Ammon's horn (tissue), 1 donor: Measurements from ENCODE around the gene NOL9.

Source experiments
- DNase-seq: peaks from one replicate; pipeline ENCODE4 v3.0.0-alpha.2; 2016; ENCODE audit warnings: low spot score

NOL9 gene

DNA sequence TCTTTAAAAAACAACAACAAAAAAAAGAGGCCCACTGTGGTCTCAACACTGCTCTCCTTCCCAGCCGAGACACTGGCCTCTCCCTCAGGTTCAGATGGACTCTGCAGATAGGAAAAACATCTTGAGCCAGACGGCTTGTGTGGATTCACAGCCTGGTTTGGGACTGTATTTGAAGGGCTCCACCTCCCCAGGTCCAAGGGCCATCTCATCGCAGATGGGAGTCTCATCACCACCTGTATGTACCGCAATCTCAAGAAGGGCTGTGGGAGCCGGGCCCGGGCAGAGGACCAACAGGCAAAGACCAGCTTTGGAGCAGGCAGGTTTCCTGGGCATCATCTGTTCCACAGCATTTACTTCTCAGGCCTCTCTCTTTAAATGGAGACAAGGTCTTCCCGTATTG lies 35.7 kb upstream of the NOL9 start:
- DNase-seq, result no peak

DNA sequence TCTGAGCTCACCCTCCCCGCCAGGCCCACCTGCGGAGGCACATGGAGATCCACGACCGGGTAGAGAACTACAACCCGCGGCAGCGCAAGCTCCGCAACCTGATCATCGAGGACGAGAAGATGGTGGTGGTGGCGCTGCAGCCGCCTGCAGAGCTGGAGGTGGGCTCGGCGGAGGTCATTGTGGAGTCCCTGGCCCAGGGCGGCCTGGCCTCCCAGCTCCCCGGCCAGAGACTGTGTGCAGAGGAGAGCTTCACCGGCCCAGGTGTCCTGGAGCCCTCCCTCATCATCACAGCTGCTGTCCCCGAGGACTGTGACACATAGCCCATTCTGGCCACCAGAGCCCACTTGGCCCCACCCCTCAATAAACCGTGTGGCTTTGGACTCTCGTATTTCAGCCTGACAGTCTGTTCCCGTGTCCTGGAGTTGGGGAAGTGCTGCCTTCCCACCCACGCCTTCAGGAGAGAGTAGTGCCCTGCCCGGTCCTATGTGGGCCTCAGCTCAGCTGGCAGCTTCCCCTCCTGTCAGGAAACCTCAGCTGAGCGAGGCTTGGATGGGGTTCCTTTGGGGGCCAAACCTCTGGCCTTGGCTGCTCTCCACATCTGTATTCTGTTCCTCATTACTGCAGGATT lies 34.7 kb upstream of the NOL9 start:
- no peak for DNase-seq

DNA sequence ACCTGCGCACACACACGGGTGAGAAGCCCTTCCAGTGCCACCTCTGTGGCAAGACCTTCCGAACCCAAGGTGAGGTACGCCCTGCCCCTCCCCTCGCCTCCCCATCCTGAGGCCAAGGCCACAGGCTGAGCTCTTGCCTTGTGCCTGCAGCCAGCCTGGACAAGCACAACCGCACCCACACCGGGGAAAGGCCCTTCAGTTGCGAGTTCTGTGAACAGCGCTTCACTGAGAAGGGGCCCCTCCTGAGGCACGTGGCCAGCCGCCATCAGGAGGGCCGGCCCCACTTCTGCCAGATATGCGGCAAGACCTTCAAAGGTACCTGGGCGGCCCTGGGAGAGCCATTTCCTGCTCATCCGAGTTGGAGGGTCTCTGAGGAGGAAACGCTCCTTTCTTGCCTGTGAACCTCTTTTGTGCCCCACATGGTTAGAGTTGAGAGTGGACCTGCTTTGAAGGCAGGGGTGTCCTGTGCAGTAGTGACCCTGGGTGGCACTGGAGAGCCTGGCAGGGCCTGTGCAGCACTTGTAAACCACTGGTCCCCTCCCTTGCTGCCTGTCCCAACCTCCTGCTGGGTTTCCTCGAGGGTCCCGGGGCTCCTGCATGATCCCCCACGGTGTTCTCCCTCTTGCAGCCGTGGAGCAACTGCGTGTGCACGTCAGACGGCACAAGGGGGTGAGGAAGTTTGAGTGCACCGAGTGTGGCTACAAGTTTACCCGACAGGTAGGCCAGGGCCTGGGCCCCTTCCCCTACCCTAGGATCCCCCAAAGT lies 34.0 kb upstream of the NOL9 start:
- DNase-seq, result no peak

DNA sequence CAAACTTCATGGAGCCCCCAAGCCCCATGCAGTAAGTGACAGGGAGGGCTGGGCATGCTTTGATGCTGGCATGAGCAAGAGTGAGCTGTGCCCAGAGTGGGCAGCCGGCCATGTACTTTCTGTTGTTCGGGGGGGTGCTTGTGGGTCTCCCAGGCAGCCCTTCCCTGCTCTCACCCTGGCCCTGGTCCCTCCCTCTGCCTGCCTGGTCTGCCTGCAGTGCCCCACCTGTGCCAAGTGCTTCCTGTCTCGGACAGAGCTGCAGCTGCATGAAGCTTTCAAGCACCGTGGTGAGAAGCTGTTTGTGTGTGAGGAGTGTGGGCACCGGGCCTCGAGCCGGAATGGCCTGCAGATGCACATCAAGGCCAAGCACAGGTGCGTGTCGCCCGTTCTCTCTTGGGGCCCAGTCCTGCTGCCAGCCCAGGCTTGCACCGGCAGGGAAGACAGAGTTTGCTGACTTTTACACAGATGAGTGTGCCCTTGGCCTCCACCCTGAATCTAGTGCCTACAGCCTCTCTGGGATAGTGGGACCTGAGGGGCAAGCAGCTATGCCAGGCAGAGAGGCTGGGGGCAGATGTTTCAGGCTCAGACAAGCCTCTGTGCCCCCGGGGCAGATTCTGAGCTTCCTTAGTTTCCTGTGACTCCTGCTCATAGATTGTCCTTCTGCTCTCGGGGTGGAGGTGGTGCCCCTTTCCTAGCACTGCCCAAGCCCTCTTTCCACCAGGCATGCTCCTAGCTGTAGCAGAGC lies 33.1 kb upstream of the NOL9 start:
- DNase-seq, result peak; percentile 87

DNA sequence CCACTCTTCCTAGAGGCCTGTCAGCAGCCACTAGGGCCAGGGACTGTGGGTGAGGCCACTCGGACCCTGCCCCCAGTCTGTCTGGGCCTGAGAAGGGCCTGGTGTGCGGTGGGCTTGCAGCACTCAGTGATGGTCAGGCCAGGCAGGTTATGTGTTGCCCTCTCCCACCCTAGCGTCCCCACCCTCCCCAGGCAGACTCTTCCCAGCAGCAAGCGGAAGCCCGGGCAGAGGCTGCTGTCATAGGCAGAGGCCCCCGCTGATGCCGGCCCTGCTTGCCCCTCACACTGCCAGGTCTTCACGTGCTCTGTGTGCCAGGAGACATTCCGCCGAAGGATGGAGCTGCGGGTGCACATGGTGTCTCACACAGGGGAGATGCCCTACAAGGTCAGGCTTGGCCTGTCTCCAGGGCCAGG lies 32.1 kb upstream of the NOL9 start:
- no peak for DNase-seq

DNA sequence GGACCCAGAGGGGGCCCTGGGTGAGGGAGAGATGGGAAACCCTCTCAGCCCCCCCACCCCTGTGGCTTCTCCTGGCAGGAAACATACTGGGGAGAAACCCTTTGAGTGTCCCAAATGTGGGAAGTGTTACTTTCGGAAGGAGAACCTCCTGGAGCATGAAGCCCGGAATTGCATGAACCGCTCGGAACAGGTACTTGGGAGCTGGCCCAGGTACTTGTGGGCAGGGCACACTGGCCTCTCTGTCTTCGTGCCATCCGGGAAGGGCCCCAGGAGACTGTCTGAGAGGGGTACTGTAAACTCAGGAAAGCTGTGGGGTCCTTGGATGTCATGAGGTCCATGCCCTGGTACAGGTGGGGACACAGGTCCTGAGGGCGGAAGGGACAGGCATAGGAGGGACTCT lies 31.5 kb upstream of the NOL9 start:
- no peak for DNase-seq

DNA sequence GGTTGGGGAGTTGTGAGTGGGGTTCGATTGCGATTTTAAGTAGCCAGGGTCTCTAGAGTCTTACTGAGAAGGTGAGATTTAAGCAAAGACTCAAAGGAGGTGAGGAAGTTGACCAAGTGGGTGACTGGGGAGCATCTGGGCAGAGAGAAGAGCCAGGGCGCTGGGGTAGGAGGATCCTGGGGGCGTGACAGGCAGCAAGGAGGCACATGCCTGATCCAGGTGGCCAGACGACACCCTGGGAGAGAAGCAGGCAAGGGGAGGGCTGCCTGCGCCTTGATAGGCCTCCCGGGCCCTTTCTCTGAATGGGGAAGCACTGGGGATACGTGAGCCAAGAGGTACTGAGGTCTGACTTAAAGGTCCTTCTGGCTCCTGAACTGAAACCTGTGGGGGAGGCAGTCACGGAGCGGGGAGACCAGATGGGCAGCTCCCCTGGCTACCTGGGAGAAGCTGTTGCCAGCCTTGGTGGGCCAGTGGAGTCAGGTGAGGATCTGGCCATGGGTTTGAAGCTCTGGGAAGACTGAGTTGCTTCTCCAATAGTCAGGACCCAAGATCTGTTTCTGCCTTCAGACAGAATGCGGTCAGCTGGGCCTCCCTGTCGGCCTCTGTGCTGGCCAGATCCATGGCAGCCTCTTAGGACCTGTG lies 30.9 kb upstream of the NOL9 start:
- no peak for DNase-seq

DNA sequence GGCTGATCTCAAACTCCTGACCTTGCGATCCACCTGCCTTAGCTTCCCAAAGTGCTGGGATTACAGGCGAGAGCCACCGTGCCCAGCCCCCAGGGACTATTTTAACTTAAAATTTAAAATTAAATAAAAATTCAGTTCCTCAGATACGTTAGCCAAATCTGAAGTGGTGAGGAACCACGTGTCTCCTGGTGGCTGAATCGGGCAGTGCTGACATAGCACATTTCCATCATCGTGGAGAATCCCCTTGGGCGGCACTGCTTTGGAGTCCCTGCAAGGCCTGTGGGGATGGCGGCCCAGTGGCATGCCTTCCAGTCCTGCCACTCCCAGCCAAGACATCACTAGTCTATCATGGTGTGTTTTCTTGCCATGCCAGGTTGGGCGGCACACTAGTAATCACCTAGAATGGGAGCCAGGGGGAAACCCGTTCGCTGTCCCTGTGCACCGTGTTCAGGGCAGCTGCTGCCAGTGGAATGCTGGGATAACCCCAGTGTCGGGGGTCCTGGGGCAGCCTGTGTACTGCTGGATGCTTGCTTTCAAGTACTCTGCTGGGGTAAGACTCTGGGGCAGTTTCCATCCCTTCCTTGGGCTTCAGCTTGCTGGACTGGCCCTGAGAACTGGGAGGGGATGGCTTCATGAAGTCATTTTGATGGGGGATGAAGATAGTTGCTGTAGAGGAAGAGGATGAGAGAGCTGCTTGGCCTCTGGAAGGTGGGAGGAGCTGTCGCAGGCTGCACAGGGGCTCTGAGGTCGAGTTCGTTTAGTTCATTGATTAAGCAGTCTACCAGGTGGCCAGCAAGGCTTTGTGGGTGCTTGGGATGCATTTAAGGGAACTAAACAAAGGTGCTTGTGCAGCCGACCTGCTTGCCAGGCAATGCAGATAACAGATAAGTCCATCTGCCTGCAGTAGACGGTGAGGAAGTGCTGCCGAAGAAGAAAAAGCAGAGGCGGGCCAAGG lies 30.1 kb upstream of the NOL9 start:
- DNase-seq, result no peak

DNA sequence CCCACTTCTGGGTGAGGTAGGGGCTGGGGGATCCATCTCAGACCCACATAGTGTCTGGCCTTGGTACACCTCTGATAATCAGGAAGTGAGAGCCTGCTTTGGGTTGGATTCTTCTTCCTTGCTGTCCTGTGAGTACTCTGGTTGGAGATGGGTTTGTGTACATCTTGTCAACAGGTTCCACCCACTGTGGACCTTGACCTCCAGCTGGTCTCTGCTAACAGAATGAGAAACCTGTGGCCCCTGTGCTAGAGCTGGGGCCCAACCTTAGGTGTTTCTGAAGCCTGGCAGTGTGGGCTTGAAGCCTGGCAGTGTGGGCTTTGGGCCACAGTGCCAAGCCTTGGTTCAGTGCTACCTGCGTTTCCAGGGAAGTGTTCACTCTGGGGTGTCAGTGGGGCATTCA lies 28.1 kb upstream of the NOL9 start:
- DNase-seq, result no peak

DNA sequence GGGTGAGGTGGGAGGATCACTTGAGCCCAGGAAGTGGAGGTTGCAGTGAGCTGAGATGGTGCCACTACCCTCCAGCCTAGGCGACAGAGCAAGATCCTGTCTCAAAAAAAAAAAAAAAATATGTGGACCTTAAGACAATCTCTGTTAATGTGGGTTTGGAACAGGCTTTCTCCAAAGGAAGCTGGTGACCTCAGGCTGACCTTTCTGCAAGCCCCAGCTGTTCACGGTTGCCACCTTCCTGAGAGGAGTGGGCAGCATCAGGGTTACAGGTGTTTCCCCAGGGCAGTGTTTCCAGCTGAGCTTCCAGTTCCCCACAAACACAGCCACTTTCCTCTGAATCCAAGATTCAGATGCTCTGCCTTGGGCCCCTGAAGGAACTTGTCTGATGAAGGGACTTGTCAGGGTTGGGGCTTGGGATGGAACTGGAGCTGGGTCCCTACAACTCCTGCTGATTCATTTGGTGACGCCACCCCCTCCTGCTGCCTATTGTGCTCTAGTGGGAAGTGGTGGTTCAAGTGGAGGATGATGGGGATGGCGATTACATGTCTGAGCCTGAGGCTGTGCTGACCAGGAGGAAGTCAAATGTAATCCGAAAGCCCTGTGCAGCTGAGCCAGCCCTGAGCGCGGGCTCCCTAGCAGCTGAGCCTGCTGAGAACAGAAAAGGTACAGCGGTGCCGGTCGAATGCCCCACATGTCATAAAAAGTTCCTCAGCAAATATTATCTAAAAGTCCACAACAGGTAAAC lies 27.4 kb upstream of the NOL9 start:
- no peak for DNase-seq

DNA sequence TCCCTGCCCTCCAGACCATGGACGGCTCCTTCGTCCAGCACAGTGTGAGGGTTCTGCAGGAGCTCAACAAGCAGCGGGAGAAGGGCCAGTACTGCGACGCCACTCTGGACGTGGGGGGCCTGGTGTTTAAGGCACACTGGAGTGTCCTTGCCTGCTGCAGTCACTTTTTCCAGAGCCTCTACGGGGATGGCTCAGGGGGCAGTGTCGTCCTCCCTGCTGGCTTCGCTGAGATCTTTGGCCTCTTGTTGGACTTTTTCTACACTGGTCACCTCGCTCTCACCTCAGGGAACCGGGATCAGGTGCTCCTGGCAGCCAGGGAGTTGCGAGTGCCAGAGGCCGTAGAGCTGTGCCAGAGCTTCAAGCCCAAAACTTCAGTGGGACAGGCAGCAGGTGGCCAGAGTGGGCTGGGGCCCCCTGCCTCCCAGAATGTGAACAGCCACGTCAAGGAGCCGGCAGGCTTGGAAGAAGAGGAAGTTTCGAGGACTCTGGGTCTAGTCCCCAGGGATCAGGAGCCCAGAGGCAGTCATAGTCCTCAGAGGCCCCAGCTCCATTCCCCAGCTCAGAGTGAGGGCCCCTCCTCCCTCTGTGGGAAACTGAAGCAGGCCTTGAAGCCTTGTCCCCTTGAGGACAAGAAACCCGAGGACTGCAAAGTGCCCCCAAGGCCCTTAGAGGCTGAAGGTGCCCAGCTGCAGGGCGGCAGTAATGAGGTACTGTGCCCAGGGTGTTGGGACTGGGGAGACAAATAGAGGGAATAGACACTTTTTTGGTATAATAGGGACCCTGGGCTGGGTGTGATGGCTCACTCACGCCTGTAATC lies 26.5 kb upstream of the NOL9 start:
- no peak for DNase-seq

DNA sequence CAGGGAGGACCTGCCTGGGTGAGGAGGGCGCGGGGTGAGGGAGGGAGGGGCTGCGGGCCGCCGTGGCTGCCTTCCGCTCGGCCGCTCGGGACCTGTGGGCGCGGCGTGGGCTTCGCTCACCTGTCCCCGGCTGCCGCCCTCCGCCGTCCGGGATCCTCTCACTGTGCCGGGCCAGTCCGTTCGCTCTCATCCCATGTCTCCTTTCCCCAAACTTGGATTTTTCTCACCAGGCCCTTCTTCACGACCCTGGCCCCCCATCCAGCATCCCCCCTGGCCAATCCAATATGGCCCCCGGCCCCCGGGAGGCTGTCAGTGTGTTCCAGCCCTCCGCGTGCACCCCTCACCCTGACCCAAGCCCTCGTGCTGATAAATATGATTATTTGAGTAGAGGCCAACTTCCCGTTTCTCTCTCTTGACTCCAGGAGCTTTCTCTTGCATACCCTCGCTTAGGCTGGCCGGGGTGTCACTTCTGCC lies 25.8 kb upstream of the NOL9 start:
- no peak for DNase-seq

DNA sequence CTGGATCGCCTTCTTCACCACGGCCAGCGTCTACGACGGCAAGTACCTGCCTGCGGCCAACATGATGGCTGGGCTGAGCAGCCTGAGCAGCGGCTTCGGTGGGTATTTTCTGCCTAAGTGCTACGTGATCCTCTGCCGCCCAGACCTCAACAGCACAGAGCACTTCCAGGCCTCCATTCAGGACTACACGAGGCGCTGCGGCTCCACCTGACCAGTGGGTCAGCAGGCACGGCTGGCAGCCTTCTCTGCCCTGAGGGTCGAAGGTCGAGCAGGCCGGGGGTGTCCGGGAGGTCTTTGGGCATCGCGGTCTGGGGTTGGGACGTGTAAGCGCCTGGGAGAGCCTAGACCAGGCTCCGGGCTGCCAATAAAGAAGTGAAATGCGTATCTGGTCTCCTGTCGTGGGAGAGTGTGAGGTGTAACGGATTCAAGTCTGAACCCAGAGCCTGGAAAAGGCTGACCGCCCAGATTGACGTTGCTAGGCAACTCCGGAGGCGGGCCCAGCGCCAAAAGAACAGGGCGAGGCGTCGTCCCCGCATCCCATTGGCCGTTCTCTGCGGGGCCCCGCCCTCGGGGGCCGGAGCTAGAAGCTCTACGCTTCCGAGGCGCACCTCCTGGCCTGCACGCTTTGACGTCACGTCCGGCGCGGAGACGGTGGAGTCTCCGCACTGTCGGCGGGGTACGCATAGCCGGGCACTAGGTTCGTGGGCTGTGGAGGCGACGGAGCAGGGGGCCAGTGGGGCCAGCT lies 25.2 kb upstream of the NOL9 start, which contains the start of gene ZBTB48:
TSS of gene ZBTB48 (plus strand) at position 621 of the 745 bp plus-strand sequence. CDS start 616 bp downstream, outside the sequence.
- peak; percentile 99 for DNase-seq

DNA sequence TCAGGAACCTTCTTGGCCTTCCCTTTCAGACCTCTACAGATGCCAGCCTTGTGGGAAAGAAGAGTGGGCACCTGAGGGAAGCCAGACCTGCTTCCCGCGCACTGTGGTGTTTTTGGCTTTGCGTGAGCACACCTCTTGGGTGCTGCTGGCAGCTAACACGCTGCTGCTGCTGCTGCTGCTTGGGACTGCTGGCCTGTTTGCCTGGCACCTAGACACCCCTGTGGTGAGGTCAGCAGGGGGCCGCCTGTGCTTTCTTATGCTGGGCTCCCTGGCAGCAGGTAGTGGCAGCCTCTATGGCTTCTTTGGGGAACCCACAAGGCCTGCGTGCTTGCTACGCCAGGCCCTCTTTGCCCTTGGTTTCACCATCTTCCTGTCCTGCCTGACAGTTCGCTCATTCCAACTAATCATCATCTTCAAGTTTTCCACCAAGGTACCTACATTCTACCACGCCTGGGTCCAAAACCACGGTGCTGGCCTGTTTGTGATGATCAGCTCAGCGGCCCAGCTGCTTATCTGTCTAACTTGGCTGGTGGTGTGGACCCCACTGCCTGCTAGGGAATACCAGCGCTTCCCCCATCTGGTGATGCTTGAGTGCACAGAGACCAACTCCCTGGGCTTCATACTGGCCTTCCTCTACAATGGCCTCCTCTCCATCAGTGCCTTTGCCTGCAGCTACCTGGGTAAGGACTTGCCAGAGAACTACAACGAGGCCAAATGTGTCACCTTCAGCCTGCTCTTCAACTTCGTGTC lies 24.5 kb upstream of the NOL9 start:
- DNase-seq, result no peak

DNA sequence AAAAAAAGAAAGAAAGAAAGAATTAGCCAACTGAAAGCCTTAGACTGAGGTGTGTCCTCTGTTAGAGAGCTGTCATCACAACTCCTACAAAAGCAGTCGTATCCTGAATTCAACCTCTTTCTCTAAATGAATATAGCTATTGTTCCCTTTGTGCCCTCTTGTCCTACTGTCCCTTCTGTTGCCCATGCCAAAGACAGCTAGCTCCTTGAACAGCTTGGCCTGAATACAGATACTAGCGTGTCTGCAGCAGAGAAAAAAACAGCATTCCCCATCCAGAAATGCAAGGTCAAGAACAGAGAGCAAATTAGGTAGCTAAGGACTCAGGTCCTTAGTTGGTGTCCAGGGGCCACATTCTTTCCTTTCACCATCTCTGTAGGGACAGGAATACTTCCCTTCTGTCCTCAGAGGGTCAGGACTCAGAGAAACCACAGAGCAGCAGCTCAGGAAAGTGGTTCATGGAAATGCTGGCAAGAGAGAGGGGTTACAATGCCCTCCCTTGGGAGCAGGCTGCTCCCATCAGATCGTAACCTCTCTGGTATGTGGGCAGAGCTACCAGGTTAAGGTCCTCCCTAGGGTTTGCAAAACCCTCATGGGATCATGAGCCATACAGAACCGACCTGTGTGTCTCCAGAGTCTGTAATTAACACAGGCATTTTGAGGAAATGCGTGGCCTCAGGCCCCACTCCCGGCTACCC lies 23.7 kb upstream of the NOL9 start:
- no peak for DNase-seq

DNA sequence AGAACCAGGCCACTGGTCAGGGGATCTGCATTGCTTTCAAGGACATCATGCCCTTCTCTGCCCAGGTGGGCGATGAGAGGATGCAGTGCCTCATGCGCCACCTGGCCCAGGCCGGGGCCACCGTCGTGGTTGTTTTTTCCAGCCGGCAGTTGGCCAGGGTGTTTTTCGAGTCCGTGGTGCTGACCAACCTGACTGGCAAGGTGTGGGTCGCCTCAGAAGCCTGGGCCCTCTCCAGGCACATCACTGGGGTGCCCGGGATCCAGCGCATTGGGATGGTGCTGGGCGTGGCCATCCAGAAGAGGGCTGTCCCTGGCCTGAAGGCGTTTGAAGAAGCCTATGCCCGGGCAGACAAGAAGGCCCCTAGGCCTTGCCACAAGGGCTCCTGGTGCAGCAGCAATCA lies 20.5 kb upstream of the NOL9 start:
- no peak for DNase-seq

DNA sequence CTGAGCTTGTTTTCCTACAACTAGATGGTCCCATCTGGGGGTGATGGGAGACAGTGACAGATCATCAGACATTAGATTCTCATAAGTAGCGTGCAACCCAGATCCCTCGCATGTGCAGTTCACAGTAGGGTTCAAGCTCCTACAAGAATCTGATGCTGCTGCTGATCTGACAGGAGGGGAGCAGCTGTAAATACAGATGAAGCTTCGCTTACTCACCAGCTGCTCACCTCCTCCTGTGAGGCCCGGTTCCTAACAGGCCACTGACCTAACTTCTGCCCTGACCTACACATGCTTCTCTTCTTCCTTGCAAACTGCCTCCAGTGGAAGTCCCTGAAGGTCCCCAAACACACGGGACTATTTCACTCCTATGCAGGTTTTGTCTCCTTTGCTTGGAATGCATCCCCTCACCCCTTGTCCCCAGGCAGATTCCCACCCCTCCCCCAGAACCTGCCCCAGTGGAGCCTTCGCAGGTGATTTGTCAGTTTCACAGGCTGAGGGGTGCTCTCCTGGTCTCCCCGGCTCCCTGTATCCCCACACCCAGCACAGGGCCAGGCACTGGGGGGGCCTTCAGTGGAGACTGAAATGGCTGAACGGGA lies 19.8 kb upstream of the NOL9 start:
- DNase-seq, result no peak
